Gastrocnemius medialis (tissue), 4 donors: ENCODE data around the gene AJM1. TPM values are rescaled to one million over a fixed set of nuclear protein-coding genes. Genes with fewer than 3 reads are reported as not detected.

ENCODE experiments used
- ATAC-seq, 2 donors: fragments of 150-250 bp; one replicate each; pipeline ENCODE4 v1.9.1; 2016
- DNase-seq, 2 donors: peaks; one replicate each; pipeline ENCODE4 v3.0.0-alpha.2; 2019
- H3K27ac ChIP-seq, 4 donors: fragments of 200-600 bp; sonication (generic); 1 replicate in 1 of 4; 2 replicates in 3 of 4; pipeline ENCODE4 v1.5.1; 2016 to 2018; ENCODE audit warnings: mild to moderate bottlenecking in 2 of 4, moderate library complexity in 1 of 4
- H3K27me3 ChIP-seq, 3 donors: fragments of 200-600 bp; sonication (generic) in 2 of 3; 1 replicate in 1 of 3; 2 replicates in 2 of 3; pipeline versions ENCODE4 v1.5.1 to v1.6.0; 2016 to 2019; ENCODE audit warnings: mild to moderate bottlenecking in 1 of 3, moderate library complexity in 1 of 3
- H3K36me3 ChIP-seq, 2 donors: fragments of 200-600 bp; sonication (generic) in 1 of 2; one replicate each; pipeline ENCODE4 v1.5.1; 2017 to 2018
- H3K4me1 ChIP-seq, 2 donors: fragments of 200-600 bp; sonication (generic) in 1 of 2; one replicate each; pipeline ENCODE4 v1.5.1; 2016 to 2017; ENCODE audit warnings: mild to moderate bottlenecking in 2 of 2
- H3K4me3 ChIP-seq, 4 donors: fragments of 200-600 bp; sonication (generic) in 3 of 4; 1 replicate in 1 of 4; 2 replicates in 3 of 4; pipeline ENCODE4 v1.5.1; 2016 to 2019; ENCODE audit warnings: mild to moderate bottlenecking in 2 of 4
- H3K9me3 ChIP-seq, 3 donors: fragments of 200-600 bp; sonication (generic) in 2 of 3; 1 replicate in 1 of 3; 2 replicates in 2 of 3; pipeline ENCODE4 v1.5.1; 2016 to 2019
- POLR2A ChIP-seq, 2 donors: fragments of 450-650 bp; IDR thresholded peaks; one replicate each; pipeline ENCODE4 v1.6.1; 2017; ENCODE audit warnings: antibody characterized with exemption in 2 of 2, mild to moderate bottlenecking in 2 of 2, moderate library complexity in 2 of 2
- in situ Hi-C, 4 donors: fragments of 200-750 bp; cut with MboI; loops; one replicate each; pipeline versions ENCODE4 v1.15.0 to v1.8.0; 2017; ENCODE audit warnings: low sequenced_read_pairs in 4 of 4
- intact Hi-C: fragments of 100-400 bp; cut with DNase I; formaldehyde crosslinking; loops from one replicate; pipeline ENCODE4 v1.15.1; 2023; ENCODE audit warnings: low total_unique reads
- total RNA-seq, 4 donors: library from RNA; depleted of rRNA; stranded (reverse); fragments of >200 nt; gene quantifications; one replicate each; pipeline versions ENCODE4 v1.1.0 to v1.2.3, GENCODE V29; 2016
- TF ChIP-seq, protein P1 (sequence below), 5 experiments: fragments of 450-650 bp in 3 of 5; fragments of 200-600 bp in 2 of 5; sonication (generic) in 2 of 5; IDR thresholded peaks in 4 of 5; conservative IDR thresholded peaks in 1 of 5; 1 replicate in 4 of 5; 2 replicates in 1 of 5; pipeline ENCODE4 v1.5.1; 2016 to 2019; ENCODE audit warnings: antibody characterized with exemption in 5 of 5, mild to moderate bottlenecking in 3 of 5, moderate library complexity in 3 of 5

The AJM1 gene
- total RNA-seq, 4 donors from 2014 or later = 1.3 to 2.1 (median 1.6) TPM

DNA sequence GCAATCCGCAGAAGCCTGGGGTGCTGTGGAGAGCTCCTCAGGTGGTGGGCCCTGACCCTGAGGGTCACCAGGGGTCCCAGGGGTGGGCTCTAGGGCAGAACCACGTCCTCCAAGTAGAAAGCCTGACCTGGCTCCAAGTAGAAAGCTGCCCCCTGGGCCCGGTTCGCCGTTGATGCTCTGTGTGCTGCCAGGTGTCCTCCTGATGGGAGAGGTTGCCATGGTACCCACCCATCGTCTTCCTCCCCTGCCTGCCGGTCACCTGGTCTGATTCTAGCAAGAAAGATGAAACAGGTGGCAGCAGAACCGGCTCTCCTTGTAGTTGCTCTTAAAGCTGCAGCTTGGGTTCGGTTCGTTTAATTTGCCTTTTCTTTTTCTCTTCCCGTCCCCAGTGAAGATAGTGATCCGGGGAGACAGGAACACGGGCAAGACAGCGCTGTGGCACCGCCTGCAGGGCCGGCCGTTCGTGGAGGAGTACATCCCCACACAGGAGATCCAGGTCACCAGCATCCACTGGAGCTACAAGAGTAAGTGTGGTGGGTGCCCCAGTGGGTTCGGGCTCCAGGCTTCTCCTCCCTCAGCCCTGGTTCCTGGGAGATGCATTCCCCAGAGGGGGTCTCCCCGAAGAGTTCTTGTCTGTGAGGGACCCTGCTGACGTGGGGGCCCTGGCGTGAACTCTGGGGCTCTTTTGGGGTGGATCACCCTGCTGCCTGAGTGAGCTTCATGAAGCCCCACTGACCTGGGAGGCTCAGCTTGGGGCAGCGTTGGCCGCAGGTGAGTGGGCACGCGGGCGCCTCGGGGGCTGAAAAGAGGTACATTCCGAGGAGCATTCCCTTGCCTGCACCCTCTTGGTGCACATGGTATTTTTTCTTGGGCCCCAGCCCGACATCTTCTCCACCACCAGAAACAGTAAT is 18.9 kb upstream of the AJM1 start:
- ATAC-seq (no peak), DNase-seq (no peak)
- Histone ChIP-seq H3K27ac (no peak overlapping the region), H3K4me1 (no peaks in the 10 kb centered on the region), H3K36me3 (peaks cover 3 to 30% of the 10 kb centered on the region in 2 donors), H3K27me3 (no peaks in the 10 kb centered on the region), H3K9me3 (no peaks in the 10 kb centered on the region), H3K4me3 (no peak overlapping the region)
- TF ChIP-seq, protein P1, sequence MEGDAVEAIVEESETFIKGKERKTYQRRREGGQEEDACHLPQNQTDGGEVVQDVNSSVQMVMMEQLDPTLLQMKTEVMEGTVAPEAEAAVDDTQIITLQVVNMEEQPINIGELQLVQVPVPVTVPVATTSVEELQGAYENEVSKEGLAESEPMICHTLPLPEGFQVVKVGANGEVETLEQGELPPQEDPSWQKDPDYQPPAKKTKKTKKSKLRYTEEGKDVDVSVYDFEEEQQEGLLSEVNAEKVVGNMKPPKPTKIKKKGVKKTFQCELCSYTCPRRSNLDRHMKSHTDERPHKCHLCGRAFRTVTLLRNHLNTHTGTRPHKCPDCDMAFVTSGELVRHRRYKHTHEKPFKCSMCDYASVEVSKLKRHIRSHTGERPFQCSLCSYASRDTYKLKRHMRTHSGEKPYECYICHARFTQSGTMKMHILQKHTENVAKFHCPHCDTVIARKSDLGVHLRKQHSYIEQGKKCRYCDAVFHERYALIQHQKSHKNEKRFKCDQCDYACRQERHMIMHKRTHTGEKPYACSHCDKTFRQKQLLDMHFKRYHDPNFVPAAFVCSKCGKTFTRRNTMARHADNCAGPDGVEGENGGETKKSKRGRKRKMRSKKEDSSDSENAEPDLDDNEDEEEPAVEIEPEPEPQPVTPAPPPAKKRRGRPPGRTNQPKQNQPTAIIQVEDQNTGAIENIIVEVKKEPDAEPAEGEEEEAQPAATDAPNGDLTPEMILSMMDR (IDR thresholded peaks at IDR 0.05 in 4 of 5, conservative IDR thresholded peaks at IDR 0.05 in 1 of 5) = no peak
- TF ChIP-seq POLR2A (IDR thresholded peaks at IDR 0.05) = no peak
- intact Hi-C loops (no loop called here), in situ Hi-C loops (no loop called here)

DNA sequence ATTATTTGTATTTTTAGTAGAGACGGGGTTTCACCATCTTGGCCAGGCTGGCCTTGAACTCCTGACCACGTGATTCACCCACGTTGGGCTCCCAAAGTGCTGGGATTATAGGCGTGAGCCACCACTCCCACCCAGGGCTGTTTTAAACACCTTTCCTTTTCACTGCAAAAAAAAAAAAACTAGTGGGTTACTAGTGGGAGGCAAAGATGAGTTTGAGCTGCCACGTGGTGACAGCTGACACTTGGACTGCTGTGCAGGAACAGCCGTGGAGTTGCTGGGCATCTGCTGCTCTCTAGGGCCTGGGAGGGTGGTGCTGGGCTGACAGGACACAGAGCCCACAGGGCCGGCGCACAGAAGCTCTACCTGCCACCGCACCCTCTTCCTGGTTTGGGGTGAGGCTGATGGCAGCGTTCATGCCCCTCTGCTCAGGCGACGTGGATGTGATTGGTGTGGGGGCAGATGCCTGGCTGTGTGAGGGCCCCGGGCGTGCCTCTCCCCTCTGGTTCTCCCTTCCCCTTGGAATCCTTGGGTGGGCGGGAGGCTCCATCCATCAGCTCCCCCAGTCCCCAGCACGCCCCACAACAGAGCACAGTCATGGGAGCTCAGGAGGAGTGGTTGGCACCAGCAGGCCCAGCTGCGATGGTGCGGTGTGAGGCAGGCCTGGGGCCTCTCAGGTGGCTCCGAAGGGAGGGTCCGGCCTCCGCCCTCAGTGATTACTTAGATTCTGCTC is 17.6 kb upstream of the AJM1 start:
- intact Hi-C loops (no loop called here), in situ Hi-C loops (no loop called here)
- no peaks in the 10 kb centered on the region for H3K4me1 ChIP-seq
- H3K27ac ChIP-seq = no peak overlapping the region
- ATAC-seq (no peak), DNase-seq (no peak)
- H3K9me3 ChIP-seq = no peaks in the 10 kb centered on the region
- TF ChIP-seq, protein P1 (IDR thresholded peaks at IDR 0.05 in 4 of 5, conservative IDR thresholded peaks at IDR 0.05 in 1 of 5) = no peak
- TF ChIP-seq POLR2A (IDR thresholded peaks at IDR 0.05) = no peak
- H3K4me3 ChIP-seq = no peak overlapping the region
- peaks cover 3 to 43% of the 10 kb centered on the region in 2 donors for H3K36me3 ChIP-seq
- no peaks in the 10 kb centered on the region for H3K27me3 ChIP-seq

DNA sequence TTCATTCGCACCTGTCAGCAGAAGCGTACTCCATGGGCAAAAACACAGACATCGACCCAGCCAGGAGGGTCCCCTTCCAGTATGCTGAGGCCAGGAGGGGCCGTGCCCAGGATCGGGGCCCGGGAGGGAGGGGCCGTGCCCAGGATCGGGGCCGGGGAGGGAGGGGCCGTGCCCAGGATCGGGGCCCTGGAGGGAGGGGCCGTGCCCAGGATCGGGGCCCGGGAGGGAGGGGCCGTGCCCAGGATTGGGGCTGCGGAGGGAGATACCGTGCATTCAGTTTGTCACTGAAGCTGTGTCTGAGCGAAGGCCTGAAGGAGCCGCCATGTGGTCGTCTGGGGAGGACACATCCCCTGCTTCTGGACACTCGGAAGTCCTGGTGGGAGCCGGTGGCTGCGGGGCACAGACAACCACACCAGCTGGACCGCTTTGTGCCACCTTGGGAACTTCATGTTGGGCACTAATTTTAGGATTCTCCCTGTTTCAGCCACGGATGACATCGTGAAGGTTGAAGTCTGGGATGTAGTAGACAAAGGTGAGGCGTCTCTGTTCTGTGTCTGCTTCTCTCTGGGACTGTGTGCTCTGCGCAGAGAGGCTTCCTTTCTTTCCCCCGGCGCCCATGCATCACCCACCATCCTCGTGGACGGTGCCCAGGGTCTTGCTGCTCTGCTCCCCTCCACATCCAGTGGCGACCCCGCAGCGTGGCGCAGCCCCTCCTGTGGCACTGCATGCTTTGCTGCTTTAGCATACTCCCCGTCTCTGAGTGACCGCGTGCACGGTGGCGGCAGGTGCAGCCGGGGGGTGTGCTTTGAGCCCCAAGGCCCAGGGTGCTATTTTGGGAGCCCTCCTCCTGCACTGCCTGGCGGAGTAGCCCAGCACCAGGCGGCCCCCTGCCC is 16.7 kb upstream of the AJM1 start:
- intact Hi-C loops (no loop called here), in situ Hi-C loops (no loop called here)
- Histone ChIP-seq H3K36me3 (peaks cover 3 to 50% of the 10 kb centered on the region in 2 donors), H3K27ac (no peak overlapping the region), H3K4me3 (no peak overlapping the region), H3K4me1 (no peaks in the 10 kb centered on the region), H3K9me3 (no peaks in the 10 kb centered on the region), H3K27me3 (no peaks in the 10 kb centered on the region)
- DNase-seq (no peak), ATAC-seq (no peak)
- TF ChIP-seq, protein P1 (IDR thresholded peaks at IDR 0.05 in 4 of 5, conservative IDR thresholded peaks at IDR 0.05 in 1 of 5) = no peak
- no peak for TF ChIP-seq POLR2A (IDR thresholded peaks at IDR 0.05)

DNA sequence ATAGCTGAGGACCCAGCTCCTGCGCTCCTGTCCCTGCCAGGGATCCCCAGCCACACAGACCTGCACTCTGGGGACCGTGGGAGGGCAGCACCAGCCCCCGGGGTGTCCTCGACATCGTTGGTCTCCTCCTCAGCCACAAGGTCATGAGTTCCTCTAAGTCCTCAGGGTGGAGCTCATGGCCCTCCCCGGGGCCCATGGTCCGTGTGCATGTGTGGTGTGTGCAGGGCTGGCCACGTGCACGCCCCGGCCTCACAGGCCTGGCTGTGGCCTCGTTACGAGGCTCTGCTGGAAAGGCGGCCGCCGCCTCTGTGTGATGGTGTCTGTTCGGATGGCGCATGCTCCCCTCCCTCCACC is 16.1 kb upstream of the AJM1 start:
- in situ Hi-C loops = no loop called here
- Histone ChIP-seq H3K27ac (no peak overlapping the region), H3K9me3 (no peaks in the 10 kb centered on the region), H3K36me3 (peaks cover 3 to 56% of the 10 kb centered on the region in 2 donors), H3K4me3 (no peak overlapping the region), H3K27me3 (no peaks in the 10 kb centered on the region), H3K4me1 (no peaks in the 10 kb centered on the region)
- ATAC-seq (no peak), DNase-seq (no peak)
- TF ChIP-seq, protein P1 (IDR thresholded peaks at IDR 0.05 in 4 of 5, conservative IDR thresholded peaks at IDR 0.05 in 1 of 5) = no peak
- TF ChIP-seq POLR2A (IDR thresholded peaks at IDR 0.05) = no peak
- intact Hi-C loops = no loop called here
